Liver (tissue), 9 donors: ENCODE measurements around the gene KLF3. TPM values are rescaled to one million over a fixed set of nuclear protein-coding genes. Genes with fewer than 3 reads are reported as not detected.

Experiments
- DNase-seq: peaks from one replicate; pipeline ENCODE4 v3.0.0-alpha.2; 2017; ENCODE audit warnings: low spot score
- H3K27ac ChIP-seq, 2 donors: one replicate each; pipeline ENCODE4 v1.7.0; 2013; ENCODE audit warnings: inconsistent platforms in 2 of 2, low read length in 2 of 2, control low read depth in 1 of 2, low read depth in 1 of 2, mild to moderate bottlenecking in 1 of 2
- H3K27me3 ChIP-seq, 4 donors: one replicate each; pipeline versions ENCODE4 v1.6.1 to v1.7.0; 2013; ENCODE audit warnings: low read length in 3 of 4, inconsistent platforms in 1 of 4, mild to moderate bottlenecking in 1 of 4, moderate library complexity in 1 of 4; ENCODE audit not compliant: control insufficient read depth in 4 of 4, insufficient read depth in 4 of 4
- H3K36me3 ChIP-seq, 4 donors: one replicate each; pipeline versions ENCODE4 v1.6.1 to v1.7.0; 2013; ENCODE audit warnings: low read length in 3 of 4, mild to moderate bottlenecking in 3 of 4, low read depth in 1 of 4, moderate library complexity in 1 of 4; ENCODE audit not compliant: control insufficient read depth in 4 of 4, insufficient read depth in 3 of 4
- H3K4me1 ChIP-seq, 4 donors: one replicate each; pipeline versions ENCODE4 v1.6.1 to v1.7.0; 2013; ENCODE audit warnings: low read length in 3 of 4, mild to moderate bottlenecking in 3 of 4, moderate library complexity in 1 of 4; ENCODE audit not compliant: control insufficient read depth in 4 of 4, insufficient read depth in 4 of 4
- H3K4me3 ChIP-seq, 3 donors: one replicate each; pipeline versions ENCODE4 v1.6.1 to v1.7.0; 2013; ENCODE audit warnings: low read length in 3 of 3, control low read depth in 1 of 3, low read depth in 1 of 3, mild to moderate bottlenecking in 1 of 3
- H3K9ac ChIP-seq, 2 donors: one replicate each; pipeline ENCODE4 v1.7.0; 2013; ENCODE audit warnings: low read length in 2 of 2, mild to moderate bottlenecking in 2 of 2, moderate library complexity in 2 of 2, control low read depth in 1 of 2, low read depth in 1 of 2
- H3K9me3 ChIP-seq, 4 donors: one replicate each; pipeline versions ENCODE4 v1.6.1 to v1.7.0; 2013; ENCODE audit warnings: low read length in 3 of 4; ENCODE audit not compliant: control insufficient read depth in 4 of 4
- ATF3 ChIP-seq: IDR thresholded peaks from 2 replicates; pipeline ENCODE4 v1.6.1; 2016; ENCODE audit warnings: antibody characterized with exemption
- CTCF ChIP-seq: fragments of 150-350 bp; IDR thresholded peaks from 2 replicates; pipeline ENCODE4 v1.5.1; 2017; ENCODE audit warnings: improper control_type of control experiment, low read depth, low read length; ENCODE audit not compliant: missing input control
- EGR1 ChIP-seq, 2 donors: IDR thresholded peaks; 2 replicates each; pipeline ENCODE4 v1.6.1; 2016 to 2018; ENCODE audit warnings: antibody characterized with exemption in 2 of 2, low read depth in 2 of 2
- FOXA1 ChIP-seq: IDR thresholded peaks from 2 replicates; pipeline ENCODE4 v1.6.1; 2016; ENCODE audit warnings: antibody characterized with exemption
- FOXA2 ChIP-seq: IDR thresholded peaks from 2 replicates; pipeline ENCODE4 v1.6.1; 2016; ENCODE audit warnings: antibody characterized with exemption
- HNF4A ChIP-seq, 2 donors: conservative IDR thresholded peaks; 2 replicates each; pipeline ENCODE4 v1.6.1; 2016; ENCODE audit warnings: antibody characterized with exemption in 2 of 2, mild to moderate bottlenecking in 2 of 2
- HNF4G ChIP-seq: IDR thresholded peaks from 2 replicates; pipeline ENCODE4 v1.6.1; 2016; ENCODE audit warnings: antibody characterized with exemption
- JUND ChIP-seq, 2 donors: IDR thresholded peaks; 2 replicates each; pipeline ENCODE4 v1.6.1; 2016; ENCODE audit warnings: antibody characterized with exemption in 2 of 2
- MAX ChIP-seq: IDR thresholded peaks from 2 replicates; pipeline ENCODE4 v1.6.1; 2016; ENCODE audit warnings: antibody characterized with exemption
- RAD21 ChIP-seq, 2 donors: IDR thresholded peaks; 2 replicates each; pipeline ENCODE4 v1.6.1; 2016; ENCODE audit warnings: antibody characterized with exemption in 2 of 2, mild to moderate bottlenecking in 2 of 2
- REST ChIP-seq: IDR thresholded peaks from 2 replicates; pipeline ENCODE4 v1.6.1; 2016; ENCODE audit warnings: antibody characterized with exemption, mild to moderate bottlenecking
- RXRA ChIP-seq, 2 donors: IDR thresholded peaks; 2 replicates each; pipeline ENCODE4 v1.6.1; 2017 to 2018; ENCODE audit warnings: antibody characterized with exemption in 2 of 2, mild to moderate bottlenecking in 1 of 2
- SP1 ChIP-seq: IDR thresholded peaks from 2 replicates; pipeline ENCODE4 v1.6.1; 2018; ENCODE audit warnings: antibody characterized with exemption, mild to moderate bottlenecking
- TAF1 ChIP-seq: conservative IDR thresholded peaks from 2 replicates; pipeline ENCODE4 v1.6.1; 2016; ENCODE audit warnings: antibody characterized with exemption, mild to moderate bottlenecking
- YY1 ChIP-seq: IDR thresholded peaks from 2 replicates; pipeline ENCODE4 v1.6.1; 2016; ENCODE audit warnings: antibody characterized with exemption, mild to moderate bottlenecking
- ZBTB33 ChIP-seq: IDR thresholded peaks from 2 replicates; pipeline ENCODE4 v1.6.1; 2016; ENCODE audit warnings: antibody characterized with exemption
- WGBS: extraction: QIAGEN DNeasy Blood & Tissue Kit; methylation state at CpG from one replicate; pipeline ENCODE4 v1.1.7; 2013; 5-methylcytosine and 5-hydroxymethylcytosine counted together
- polyA plus RNA-seq, 2 donors: library from polyadenylated mRNA; stranded (reverse) in 1 of 2; unstranded in 1 of 2; fragments of 200-250 nt in 1 of 2; fragments of >200 nt in 1 of 2; fragmentation: Nextera tagmentation in 1 of 2; extraction: Ambion mirVana in 1 of 2; gene quantifications; one replicate each; pipeline versions ENCODE4 v1.2.1 to v1.2.3, GENCODE V29; 2013 to 2015
- total RNA-seq, 2 donors: library from RNA; depleted of rRNA; stranded (reverse); fragments of >200 nt; gene quantifications; one replicate each; pipeline ENCODE4 v1.2.3, GENCODE V29; 2014
- donor health status: healthy.
- donor health status: healthy.
- donor health status: healthy.
- donor health status: healthy.
- donor health status: healthy.

KLF3 gene
- total and polyA plus RNA-seq, 4 donors: 11.1 to 77.5 (median 21.0) TPM

- no peaks in the 10 kb centered on the region for H3K36me3 ChIP-seq
- peaks cover 0 to 36% (median 24%) of the 10 kb centered on the region in 4 donors for H3K4me1 ChIP-seq
- WGBS: 1% methylated on average over 85 of the region's 85 CpGs
- DNase-seq: peak; percentile 62
- TF ChIP-seq HNF4A (conservative IDR thresholded peaks at IDR 0.05) (no peak), RAD21 (IDR thresholded peaks at IDR 0.05) (peak in 1 of 2 donors; percentile 5), SP1 (no peak)
- H3K9me3 ChIP-seq: no peaks in the 10 kb centered on the region
- H3K4me3 ChIP-seq: peak overlapping the region; percentile 44 to 99 (median 64)
- H3K27ac ChIP-seq: peak overlapping the region; percentile 87 to 90
- H3K27me3 ChIP-seq: no peaks in the 10 kb centered on the region
- peak overlapping the region; percentile 38 to 63 for H3K9ac ChIP-seq
Observed at GRCh38 chr4:38663090-38663800, 754 bp upstream of the KLF3 start.

GRCh38 chr4:38664706-38665401 is 855 bp downstream of the KLF3 start:
- Histone ChIP-seq H3K27ac (peak overlapping the region; percentile 92 to 99), H3K27me3 (no peaks in the 10 kb centered on the region), H3K9ac (peak overlapping the region; percentile 60 to 93), H3K4me3 (peak overlapping the region; percentile 92 to 99 (median 94)), H3K9me3 (no peaks in the 10 kb centered on the region), H3K36me3 (no peaks in the 10 kb centered on the region), H3K4me1 (peaks cover 4 to 49% (median 36%) of the 10 kb centered on the region in 4 donors)
- under 1% methylated on average over 53 of the region's 53 CpGs for whole genome bisulfite sequencing
- peak; percentile 75 for DNase-seq
- TF ChIP-seq TAF1 (no peak), HNF4A (conservative IDR thresholded peaks at IDR 0.05) (no peak), ATF3 (no peak), FOXA1 (no peak), FOXA2 (no peak)

- WGBS: 4% methylated on average over 5 of the region's 5 CpGs
- H3K36me3 ChIP-seq: no peaks in the 10 kb centered on the region
- no peaks in the 10 kb centered on the region for H3K27me3 ChIP-seq
- no peak for DNase-seq
- H3K4me3 ChIP-seq: peak overlapping the region; percentile 92 to 99 (median 94)
- no peaks in the 10 kb centered on the region for H3K9me3 ChIP-seq
- peaks cover 12 to 58% (median 45%) of the 10 kb centered on the region in 4 donors for H3K4me1 ChIP-seq
- H3K9ac ChIP-seq: peak overlapping the region; percentile 21 to 93
- peak overlapping the region; percentile 92 to 99 for H3K27ac ChIP-seq
- TF ChIP-seq ATF3 (no peak), FOXA1 (no peak), YY1 (no peak), FOXA2 (no peak), CTCF (no peak), ZBTB33 (no peak), EGR1 (IDR thresholded peaks at IDR 0.05; ENCODE audit: low read depth in 2 of 2) (no peak), SP1 (no peak), JUND (IDR thresholded peaks at IDR 0.05) (no peak), RXRA (IDR thresholded peaks at IDR 0.05) (no peak), MAX (no peak), REST (no peak), HNF4A (conservative IDR thresholded peaks at IDR 0.05) (no peak), HNF4G (no peak)
Observed at GRCh38 chr4:38665551-38666411, 1.8 kb downstream of the KLF3 start.
